ENCODE measurements around the gene NEO1.

The NEO1 gene

DNA sequence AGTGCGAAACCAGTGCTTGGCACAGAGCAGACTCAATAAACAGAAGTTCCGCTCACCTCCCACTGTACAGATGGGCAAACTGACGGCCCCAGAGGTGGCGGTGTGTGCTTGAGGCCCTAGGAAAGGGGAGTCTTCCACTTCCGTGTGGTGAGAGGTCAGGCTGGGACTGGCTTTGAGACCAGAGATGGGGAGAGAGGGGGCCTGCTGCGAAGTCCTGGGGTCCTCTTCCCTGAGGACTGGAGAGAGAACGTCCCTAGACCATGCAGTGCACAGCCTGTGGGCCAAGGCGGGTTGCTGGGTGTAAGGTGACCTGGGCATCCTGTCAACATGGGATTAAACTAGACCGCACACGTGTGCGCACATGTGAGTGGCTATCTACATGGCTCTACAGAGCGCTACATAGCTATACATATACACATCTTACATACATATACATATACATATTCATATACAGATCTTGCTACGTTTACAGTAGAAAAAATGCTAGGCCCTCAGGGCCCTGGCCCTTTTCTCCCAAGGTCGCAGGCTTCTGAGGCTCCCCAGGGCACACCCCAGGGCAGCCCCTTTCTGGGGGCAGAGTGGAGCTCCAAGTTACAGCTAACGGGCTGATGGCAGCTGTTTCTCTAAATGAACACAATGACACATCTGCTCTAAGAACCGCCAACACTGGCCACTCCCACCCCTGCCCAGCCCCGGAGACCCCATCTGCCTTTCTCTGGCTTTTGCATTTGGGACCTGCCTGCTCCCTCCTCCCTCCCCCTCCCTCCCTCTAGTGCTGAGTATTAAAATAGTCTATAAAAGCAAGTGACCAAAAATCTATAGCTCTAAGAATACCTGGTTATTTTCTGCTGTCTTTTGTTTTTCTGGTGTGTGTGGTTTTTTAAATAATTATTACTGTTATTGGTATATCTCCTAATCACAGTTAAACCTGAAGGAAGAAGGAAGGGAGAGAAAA, 269.5 kb downstream of the NEO1 start:
- Histone ChIP-seq H3K27ac (no peak overlapping the region), H3K4me3 (no peak overlapping the region)

GRCh38 chr15:73322665-73323373, 270.6 kb downstream of the NEO1 start:
- Histone ChIP-seq H3K27ac (no peak overlapping the region), H3K4me3 (no peak overlapping the region)

DNA sequence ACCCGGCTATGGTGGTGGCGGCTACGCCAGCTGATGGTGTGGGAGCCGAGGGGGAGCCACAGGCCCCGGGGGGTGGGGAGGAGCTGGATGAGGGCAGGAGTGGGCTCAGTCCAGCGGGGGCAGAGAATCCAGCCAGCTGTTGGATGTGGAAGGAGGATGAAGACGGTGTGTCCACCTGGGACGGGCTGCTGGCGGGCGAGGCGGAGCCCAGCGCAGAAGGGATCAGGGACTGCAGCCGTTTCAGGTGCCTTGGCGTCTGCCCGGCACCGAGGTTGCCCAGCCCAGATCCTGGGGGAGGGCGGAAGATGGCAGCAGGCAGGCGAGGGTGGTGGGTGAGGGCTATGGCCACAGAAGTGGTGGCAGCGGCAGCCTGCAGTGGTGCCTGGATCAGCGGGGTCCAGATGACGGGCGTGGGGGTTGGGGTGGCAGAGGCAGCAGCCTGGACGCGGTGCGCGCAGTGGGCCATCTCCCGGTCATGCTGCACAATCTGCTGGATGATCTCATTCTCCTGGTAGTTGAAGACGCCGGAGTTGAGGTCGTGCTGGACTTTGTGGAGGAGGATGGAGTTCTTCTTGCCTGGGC, 271.2 kb downstream of the NEO1 start:
- Histone ChIP-seq H3K4me3 (no peak overlapping the region), H3K27ac (no peak overlapping the region)

DNA sequence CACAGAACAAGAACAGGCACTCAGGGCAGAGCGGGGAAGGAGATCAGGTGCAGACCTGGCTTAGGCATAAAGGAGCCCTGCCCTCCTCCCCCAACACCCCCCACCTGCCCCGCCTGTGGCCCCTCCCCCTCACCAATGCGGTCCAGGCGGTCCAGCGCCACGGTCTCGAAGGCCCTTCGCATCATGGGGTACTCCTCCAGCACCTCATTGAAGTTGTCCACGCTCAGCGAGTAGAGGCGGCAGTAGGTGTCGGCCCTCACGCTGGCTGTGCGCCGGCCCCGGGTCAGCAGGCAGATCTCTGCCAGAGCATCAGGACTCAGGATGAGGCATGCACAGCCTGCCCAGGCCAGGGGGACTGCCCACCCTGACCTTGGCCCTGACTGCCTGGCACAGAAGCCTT, 271.7 kb downstream of the NEO1 start:
- no peak overlapping the region for H3K27ac ChIP-seq
- no peak overlapping the region for H3K4me3 ChIP-seq

DNA sequence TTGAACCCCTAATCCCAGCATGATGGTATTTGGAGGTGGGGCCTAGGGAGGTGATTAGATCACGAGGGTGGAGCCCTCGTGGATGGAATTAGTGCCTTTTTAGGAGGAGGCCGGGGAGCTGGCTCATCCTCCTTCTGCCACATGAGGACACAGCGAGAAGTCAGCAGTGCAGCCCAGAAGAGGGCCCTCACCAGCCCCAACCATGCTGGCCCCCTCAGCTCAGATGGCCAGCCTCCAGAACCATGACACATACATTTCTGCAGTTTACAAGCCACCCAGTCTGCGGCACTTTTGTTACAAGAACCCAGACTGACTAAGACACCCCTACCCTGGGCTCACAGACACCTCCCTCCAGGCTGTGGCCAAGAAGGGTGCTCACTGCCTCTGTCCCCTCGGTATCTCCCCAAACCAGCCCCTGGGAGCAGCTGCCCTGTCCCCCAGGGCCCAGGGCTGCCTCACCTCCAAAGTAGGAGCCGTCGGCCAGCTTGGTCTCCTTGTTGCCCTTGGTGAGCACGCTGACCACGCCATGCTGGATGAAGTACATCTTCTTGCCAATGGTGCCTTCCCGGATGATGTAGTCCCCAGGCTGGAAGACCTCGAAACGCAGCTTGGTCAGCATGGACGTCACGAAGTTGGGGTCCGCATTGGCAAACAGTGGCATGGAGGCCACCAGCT, 272.4 kb downstream of the NEO1 start:
- H3K27ac ChIP-seq = no peak overlapping the region
- H3K4me3 ChIP-seq = no peak overlapping the region

DNA sequence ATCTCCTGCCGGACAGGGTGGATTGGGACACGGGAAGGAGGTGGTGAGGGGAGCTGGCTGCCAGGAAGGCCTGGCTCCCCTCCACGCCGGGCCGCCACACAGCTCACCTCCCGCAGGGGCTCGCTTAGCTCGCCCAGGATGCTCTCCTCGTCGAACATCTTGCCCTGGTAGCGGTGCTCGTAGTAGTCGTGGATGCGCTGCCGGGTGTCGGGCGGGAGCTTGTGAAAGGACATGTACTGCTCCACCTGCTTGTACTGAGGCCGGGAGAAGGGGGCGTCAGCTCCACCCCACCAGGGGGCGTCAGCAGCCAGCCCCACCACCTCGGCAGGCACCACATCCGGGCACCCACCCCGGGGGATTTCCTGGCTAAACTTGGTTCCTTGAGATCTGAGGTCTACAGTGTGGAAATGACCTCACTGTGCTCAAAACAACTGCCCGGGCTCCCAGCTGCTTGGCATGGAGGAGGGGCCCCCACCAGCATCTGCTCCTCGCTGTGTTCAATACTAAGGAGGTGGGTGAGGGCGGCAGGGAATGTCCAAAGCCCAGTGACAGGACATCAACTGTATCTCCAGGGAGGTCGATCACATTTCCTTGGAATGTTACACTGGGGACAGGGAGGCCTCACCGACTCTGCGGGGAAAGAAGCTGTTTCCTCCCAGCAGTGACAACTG, 273.1 kb downstream of the NEO1 start:
- H3K27ac ChIP-seq = no peak overlapping the region
- H3K4me3 ChIP-seq = no peak overlapping the region

DNA sequence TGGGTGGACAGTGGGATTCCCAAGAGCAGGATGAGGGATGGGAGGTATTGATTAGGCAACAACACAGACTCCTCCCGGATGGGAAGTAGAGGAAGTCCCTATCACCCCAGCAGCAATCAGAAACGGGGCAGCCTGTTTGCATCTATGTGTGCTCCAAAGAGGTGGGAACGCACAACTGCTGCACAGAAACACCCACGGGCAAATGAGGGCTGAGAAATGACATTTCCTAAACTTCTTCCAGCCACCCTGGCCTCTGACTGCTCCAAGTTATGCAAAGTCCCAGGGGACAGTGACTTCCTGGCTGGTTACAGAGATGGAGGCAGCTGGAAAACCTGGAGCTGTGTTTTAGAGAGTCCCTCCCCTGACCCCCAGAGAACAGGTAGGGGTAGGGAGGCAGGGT, 273.9 kb downstream of the NEO1 start:
- Histone ChIP-seq H3K27ac (no peak overlapping the region), H3K4me3 (no peak overlapping the region)

GRCh38 chr15:73328149-73328820, 276.0 kb downstream of the NEO1 start:
- Histone ChIP-seq H3K27ac (no peak overlapping the region), H3K4me3 (no peak overlapping the region)

GRCh38 chr15:73328981-73329380, 276.7 kb downstream of the NEO1 start:
- Histone ChIP-seq H3K4me3 (no peak overlapping the region), H3K27ac (no peak overlapping the region)

- no peak overlapping the region for H3K4me3 ChIP-seq
- no peak overlapping the region for H3K27ac ChIP-seq
Measured at GRCh38 chr15:73329501-73330200, 277.4 kb downstream of the NEO1 start.

DNA sequence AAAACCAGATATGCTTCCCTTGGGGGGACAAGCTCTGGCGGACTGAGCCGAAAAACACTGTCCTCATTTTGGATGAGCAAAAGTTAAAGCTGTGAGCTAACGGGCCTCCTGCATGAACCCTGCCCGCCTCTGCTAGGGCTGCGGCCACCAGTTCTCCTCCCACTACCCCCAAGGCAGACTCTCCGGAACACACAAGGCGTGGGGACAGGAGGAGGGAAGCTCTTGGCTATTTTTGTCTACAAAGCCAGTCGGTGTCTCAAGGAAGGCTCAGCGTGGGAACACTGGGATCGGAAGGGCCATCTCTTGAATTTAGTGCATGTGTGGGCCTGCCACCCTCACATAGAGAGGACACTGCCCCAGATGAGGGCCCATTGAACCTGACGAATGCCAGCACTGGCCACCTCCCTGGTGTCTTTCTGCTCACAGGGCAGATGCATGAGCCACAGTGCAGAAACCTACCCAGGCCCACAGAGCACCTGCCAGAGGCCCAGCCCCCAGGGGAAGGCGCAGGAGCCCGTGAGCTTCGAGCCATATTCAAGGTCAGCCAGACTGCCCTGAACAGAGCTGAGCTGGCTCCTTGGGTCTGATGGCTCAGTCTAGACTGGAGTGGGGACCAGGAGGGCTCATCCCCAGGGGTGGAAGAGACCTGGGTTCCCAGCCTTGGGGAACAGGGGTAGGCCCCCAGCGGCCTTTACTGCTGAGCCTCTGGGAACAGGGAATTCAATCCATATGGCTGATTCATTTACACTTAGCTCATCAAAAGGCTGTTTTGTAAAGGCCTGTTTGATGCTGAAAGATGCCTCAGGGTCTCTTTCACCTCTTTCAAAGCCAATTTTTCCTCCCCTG, 278.2 kb downstream of the NEO1 start:
- Histone ChIP-seq H3K4me3 (no peak overlapping the region), H3K27ac (no peak overlapping the region)

GRCh38 chr15:73331501-73331900, 279.2 kb downstream of the NEO1 start:
- Histone ChIP-seq H3K4me3 (no peak overlapping the region), H3K27ac (no peak overlapping the region)

DNA sequence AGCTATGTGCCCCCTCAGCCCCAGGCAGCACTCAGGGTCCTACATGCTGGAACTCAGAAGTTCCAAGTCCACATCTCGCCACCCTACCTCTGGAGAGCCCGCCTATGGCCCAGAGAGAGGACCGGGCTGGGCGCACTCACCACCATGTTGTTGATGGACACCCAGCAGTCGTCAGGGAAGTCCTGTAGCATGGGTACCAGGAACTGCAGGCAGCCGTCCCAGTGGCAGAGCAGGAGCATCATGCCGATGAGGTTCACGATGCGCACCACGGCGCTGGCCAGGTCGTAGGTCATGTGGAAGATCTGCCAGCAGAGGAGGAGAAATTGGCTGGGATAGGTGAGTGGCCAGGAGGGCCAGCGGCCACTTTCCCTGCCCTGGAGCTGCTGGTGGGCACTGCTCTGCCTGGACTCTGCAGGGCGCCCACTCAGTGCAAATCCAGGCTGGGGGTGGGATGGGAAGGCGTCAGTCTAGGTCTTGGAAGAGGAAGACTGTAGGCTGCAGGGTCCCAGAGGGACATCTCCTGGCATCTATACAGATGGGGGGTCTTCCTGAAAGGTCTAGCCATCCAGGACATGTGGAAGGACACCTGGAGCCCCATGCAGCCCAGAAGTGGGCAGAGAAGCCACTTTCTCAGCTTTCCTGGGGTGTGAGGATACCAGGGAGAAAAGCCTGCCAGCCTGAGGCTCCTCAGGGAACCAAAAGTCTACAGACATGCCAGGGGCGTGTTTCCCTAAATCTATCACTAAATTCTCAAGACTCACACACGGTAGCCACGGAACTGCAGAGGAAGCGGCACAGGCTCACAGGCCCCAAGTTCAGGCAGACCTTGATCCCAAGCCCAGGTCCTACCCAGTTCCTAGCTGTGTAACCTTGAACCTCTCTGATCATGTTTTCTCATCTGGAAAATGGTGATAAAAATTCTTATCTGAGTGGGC, 280.0 kb downstream of the NEO1 start:
- H3K4me3 ChIP-seq = no peak overlapping the region
- no peak overlapping the region for H3K27ac ChIP-seq

DNA sequence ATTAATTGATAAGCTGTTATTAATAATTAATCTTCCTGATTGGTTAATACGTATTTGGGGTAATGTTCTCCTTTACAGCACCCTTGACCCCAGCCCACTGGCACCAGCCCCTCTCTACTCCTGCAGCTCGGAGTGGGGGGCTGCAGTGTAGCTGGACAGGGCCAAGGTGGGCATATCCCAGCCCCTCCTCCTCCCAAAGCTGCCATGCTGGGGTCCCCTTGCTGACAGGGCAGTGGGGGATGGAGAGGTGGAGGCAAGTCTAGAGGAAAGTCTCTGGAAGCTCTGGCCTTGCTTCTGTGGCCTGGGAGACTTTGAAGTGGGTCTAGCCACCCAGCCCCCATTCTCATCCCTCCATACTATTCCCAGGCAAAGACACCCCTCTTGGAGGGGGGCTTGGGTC, 280.7 kb downstream of the NEO1 start:
- Histone ChIP-seq H3K27ac (no peak overlapping the region), H3K4me3 (no peak overlapping the region)

- Histone ChIP-seq H3K27ac (no peak overlapping the region), H3K4me3 (no peak overlapping the region)
Measured at GRCh38 chr15:73334086-73334485, 281.8 kb downstream of the NEO1 start.

DNA sequence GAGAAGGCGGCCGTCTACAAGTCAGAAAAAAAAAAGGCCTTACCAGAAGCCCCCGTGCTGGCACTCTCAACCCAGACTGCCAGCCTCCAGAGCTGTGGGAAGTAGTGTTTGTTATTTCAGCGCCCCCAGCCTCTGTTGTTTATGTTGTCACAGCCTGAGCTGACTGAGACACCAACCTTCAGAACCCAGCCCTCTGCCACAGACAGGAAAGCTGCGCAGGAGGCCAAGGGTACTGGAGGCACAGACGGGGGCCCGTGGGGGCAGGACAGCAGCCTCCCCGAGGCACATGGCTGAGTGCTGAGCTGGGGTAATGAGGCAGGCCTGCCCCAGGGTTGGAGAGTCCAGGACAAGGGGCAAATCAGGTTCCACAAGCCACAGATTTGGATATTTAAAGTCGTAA, 282.8 kb downstream of the NEO1 start:
- no peak overlapping the region for H3K27ac ChIP-seq
- H3K4me3 ChIP-seq = no peak overlapping the region

DNA sequence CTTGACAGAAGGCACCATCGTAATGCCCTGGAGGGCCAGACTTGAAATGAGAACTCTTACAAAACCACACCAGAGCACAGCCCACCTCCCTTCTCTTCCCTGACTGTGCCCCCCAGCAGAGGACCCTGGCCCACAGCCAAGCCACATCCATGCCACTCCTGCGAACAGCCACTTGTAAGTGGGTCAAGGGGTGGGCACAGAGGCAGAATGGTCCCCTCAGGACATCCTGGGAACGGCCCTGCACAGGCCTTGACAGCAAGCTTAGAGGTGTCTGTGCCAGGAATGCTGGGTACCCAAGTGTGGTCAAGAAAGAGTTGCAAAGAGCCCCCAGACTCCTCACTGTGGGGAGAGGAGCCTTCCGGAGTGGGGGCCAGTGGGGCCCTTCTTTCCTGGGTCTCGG, 283.2 kb downstream of the NEO1 start:
- H3K27ac ChIP-seq = no peak overlapping the region
- H3K4me3 ChIP-seq = no peak overlapping the region

All from skin epidermis (tissue), 12 donors.